Stimulated activated effector memory CD8-positive, alpha-beta T cell treated with anti-CD3 and anti-CD28 coated beads, Interleukin-12 subunit alpha, Interleukin-12 subunit beta, amount 100 ng/mL, for 72 hours (primary cell): Measurements from ENCODE around the gene ALOXE3.
"Not testable (repeated sequence)": the region's sequence is repeated elsewhere in the genome, so short reads cannot be mapped to it uniquely, and the experiment has no call there.

Experiments used
- ATAC-seq: fragments of 150-1000 bp; cut with Tn5 transposase; 2 replicates; pipeline ENCODE4 v1.10.0; 2021
- DNase-seq, 2 donors: peaks; one replicate each; pipeline ENCODE4 v3.0.0; 2021 to 2022; ENCODE audit warnings: low spot score in 2 of 2
- H3K27ac Mint-ChIP-seq: one replicate; pipeline ENCODE4 v1.8.0; 2022; ENCODE audit warnings: mild to moderate bottlenecking, mixed read lengths
- H3K36me3 Mint-ChIP-seq: one replicate; pipeline ENCODE4 v1.8.0; 2022; ENCODE audit warnings: mild to moderate bottlenecking, mixed read lengths
- H3K4me1 Mint-ChIP-seq: one replicate; pipeline ENCODE4 v1.8.0; 2022; ENCODE audit warnings: mixed read lengths
- H3K4me3 Mint-ChIP-seq: one replicate; pipeline ENCODE4 v1.8.0; 2022; ENCODE audit warnings: mild to moderate bottlenecking, mixed read lengths
- H3K9me3 Mint-ChIP-seq: one replicate; pipeline ENCODE4 v1.8.0; 2022; ENCODE audit warnings: mixed read lengths

Gene ALOXE3

DNA sequence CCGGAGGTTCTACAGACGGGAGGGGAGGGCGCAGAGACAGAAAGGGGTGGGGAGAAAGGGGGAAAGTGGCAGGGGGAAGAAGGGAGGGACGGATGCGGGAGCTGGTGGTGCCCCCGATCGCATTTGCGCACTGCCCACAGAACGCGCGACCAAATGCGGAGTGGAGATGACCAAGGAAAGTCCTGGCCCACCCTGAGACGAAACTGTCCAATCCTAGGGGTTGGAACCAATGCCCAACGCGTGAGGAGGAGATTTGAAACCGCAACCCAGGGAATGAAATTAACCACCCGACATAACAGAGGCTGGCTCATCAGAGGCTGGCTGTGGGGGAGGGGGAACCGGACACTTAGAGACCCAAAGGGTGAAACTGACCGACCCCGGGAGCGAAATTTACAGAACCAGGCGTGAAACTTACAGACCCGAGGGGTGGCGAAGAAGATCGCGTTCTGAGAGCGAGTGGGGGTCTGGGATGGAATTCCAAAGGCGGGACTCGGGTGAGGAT, 4.2 kb upstream of the ALOXE3 start:
- no peak for ATAC-seq

GRCh38 chr17:8121681-8122421, 3.5 kb upstream of the ALOXE3 start:
- Mint-ChIP-seq H3K36me3 (peaks cover 70% of the 10 kb centered on the region), H3K4me3 (peak overlapping the region; percentile 82), H3K9me3 (no peaks in the 10 kb centered on the region), H3K4me1 (peaks cover 86% of the 10 kb centered on the region), H3K27ac (no peak overlapping the region)
- ATAC-seq (peak; percentile 45), DNase-seq (peak; percentile 57 to 88)

More for the DNA sequence above, 4.2 kb upstream of the ALOXE3 start:
- H3K4me1 Mint-ChIP-seq = peaks cover 91% of the 10 kb centered on the region
- no peaks in the 10 kb centered on the region for H3K9me3 Mint-ChIP-seq
- peaks cover 71% of the 10 kb centered on the region for H3K36me3 Mint-ChIP-seq
- H3K27ac Mint-ChIP-seq = no peak overlapping the region
- peak overlapping the region; percentile 82 for H3K4me3 Mint-ChIP-seq
- DNase-seq = peak in 1 of 2 donors; percentile 66

DNA sequence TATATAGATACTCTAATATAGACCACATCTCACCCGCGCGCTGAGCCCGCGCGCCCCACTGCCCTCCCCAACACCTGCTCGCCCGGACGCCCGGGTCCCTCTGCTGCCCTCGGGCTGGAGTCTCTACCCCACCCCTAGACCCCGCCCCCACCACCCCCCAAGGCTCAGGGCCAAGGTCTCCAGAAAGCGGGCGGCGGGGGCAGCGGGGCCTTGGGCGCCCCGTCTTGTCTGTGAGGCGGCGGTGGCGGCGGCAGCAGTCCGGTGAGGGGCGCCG, 3.0 kb upstream of the ALOXE3 start:
- ATAC-seq = no peak
- Mint-ChIP-seq H3K36me3 (peaks cover 64% of the 10 kb centered on the region), H3K4me3 (peak overlapping the region; percentile 82), H3K9me3 (no peaks in the 10 kb centered on the region), H3K4me1 (peaks cover 81% of the 10 kb centered on the region), H3K27ac (peak overlapping the region; percentile 100)
- no peak for DNase-seq

- Mint-ChIP-seq H3K9me3 (no peaks in the 10 kb centered on the region), H3K27ac (peak overlapping the region; percentile 100), H3K36me3 (peaks cover 59% of the 10 kb centered on the region), H3K4me1 (peaks cover 75% of the 10 kb centered on the region), H3K4me3 (peak overlapping the region; percentile 82)
- DNase-seq (peak; percentile 66 to 93), ATAC-seq (peak; percentile 3)
Observed at GRCh38 chr17:8120520-8121406, 2.4 kb upstream of the ALOXE3 start.

DNA sequence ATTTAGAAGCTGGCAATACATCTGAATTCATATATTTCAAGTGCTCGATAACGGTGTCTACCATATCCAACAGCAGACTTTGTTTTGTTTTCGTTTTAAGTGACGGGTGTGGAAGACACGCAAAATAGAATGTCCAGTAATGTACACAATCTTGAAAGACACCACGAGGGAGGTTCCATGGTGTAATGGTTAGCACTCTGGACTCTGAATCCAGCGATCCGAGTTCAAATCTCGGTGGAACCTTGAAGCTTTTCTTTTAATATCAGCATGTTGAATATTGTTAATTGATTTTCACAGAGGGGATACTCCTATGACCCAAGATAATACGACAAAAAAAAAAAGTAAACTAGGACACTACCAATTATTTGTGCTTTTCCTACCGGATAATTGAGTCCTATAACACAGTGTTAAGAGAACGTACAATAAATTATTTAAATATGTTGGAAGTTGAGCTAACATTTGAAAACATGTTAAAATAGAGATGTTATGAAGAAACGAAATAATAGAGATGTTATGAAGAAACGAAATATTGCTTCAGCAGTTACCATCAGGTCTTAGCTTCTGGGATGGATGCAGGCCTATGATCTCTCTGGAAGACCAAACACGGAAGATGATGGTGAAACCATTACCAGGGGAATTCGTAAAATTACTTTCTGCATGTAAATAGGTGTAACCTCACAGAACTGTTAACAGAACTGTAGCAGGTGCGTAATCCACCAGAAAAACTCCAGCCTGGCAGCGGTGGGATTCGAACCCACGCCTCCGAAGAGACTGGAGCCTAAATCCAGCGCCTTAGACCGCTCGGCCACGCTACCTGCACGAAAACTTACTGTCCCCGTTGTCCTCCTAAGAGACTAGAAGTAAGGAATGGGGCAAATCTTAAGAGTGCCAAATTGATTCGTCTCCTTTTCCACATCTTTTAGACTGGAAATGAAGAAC, 1.5 kb upstream of the ALOXE3 start:
- peaks cover 66% of the 10 kb centered on the region for H3K4me1 Mint-ChIP-seq
- H3K36me3 Mint-ChIP-seq = peaks cover 50% of the 10 kb centered on the region
- H3K4me3 Mint-ChIP-seq = peak overlapping the region; percentile 82
- no peaks in the 10 kb centered on the region for H3K9me3 Mint-ChIP-seq
- peak; percentile 85 to 98 for DNase-seq
- H3K27ac Mint-ChIP-seq = peak overlapping the region; percentile 100
- ATAC-seq = peak; percentile 42

- DNase-seq (peak; percentile 81 to 93), ATAC-seq (peak; percentile 80)
- H3K9me3 Mint-ChIP-seq = no peaks in the 10 kb centered on the region
- peak overlapping the region; percentile 100 for H3K27ac Mint-ChIP-seq
- H3K4me1 Mint-ChIP-seq = peaks cover 57% of the 10 kb centered on the region
- peak overlapping the region; percentile 82 for H3K4me3 Mint-ChIP-seq
- peaks cover 41% of the 10 kb centered on the region for H3K36me3 Mint-ChIP-seq
Observed at GRCh38 chr17:8118769-8119580, 661 bp upstream of the ALOXE3 start.

- Mint-ChIP-seq H3K27ac (peak overlapping the region; percentile 100), H3K36me3 (peaks cover 37% of the 10 kb centered on the region), H3K4me3 (peak overlapping the region; percentile 82), H3K4me1 (peaks cover 42% of the 10 kb centered on the region), H3K9me3 (no peaks in the 10 kb centered on the region)
- no peak for ATAC-seq
- DNase-seq = no peak
Observed at GRCh38 chr17:8117367-8117979, 841 bp downstream of the ALOXE3 start.

DNA sequence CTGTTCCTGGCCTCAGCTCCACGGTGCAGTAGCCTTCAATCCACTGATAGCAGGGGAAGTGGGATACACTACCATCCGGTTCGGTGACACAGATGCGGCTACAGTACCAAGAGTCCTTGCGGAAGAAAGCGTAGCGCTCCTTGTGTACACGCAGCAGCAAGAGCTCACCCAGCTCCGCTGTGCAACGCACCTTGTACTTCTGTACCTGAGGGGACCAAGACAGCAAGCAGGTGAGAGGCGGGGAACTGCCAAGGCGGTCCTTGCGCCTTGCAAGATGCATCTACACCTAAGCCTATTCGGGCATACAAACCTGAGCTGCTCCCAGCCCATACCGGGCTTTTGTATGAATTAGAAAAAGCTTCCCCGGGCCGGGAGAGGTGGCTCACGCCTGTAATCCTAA, 1.5 kb downstream of the ALOXE3 start:
- DNase-seq (no peak), ATAC-seq (no peak)
- Mint-ChIP-seq H3K4me1 (peaks cover 39% of the 10 kb centered on the region), H3K36me3 (peaks cover 34% of the 10 kb centered on the region), H3K9me3 (no peaks in the 10 kb centered on the region), H3K4me3 (no peak overlapping the region), H3K27ac (no peak overlapping the region)

- DNase-seq (no peak), ATAC-seq (no peak)
- H3K27ac Mint-ChIP-seq = no peak overlapping the region
- peaks cover 9% of the 10 kb centered on the region for H3K4me1 Mint-ChIP-seq
- H3K4me3 Mint-ChIP-seq = no peak overlapping the region
- no peaks in the 10 kb centered on the region for H3K9me3 Mint-ChIP-seq
- no peaks in the 10 kb centered on the region for H3K36me3 Mint-ChIP-seq
Observed at GRCh38 chr17:8110907-8111306, 7.4 kb downstream of the ALOXE3 start.

GRCh38 chr17:8110456-8110804, 7.9 kb downstream of the ALOXE3 start:
- Mint-ChIP-seq H3K27ac (no peak overlapping the region), H3K4me1 (peaks cover 9% of the 10 kb centered on the region), H3K4me3 (peak overlapping the region; percentile 17), H3K36me3 (no peaks in the 10 kb centered on the region), H3K9me3 (no peaks in the 10 kb centered on the region)
- no peak for DNase-seq
- no peak for ATAC-seq

DNA sequence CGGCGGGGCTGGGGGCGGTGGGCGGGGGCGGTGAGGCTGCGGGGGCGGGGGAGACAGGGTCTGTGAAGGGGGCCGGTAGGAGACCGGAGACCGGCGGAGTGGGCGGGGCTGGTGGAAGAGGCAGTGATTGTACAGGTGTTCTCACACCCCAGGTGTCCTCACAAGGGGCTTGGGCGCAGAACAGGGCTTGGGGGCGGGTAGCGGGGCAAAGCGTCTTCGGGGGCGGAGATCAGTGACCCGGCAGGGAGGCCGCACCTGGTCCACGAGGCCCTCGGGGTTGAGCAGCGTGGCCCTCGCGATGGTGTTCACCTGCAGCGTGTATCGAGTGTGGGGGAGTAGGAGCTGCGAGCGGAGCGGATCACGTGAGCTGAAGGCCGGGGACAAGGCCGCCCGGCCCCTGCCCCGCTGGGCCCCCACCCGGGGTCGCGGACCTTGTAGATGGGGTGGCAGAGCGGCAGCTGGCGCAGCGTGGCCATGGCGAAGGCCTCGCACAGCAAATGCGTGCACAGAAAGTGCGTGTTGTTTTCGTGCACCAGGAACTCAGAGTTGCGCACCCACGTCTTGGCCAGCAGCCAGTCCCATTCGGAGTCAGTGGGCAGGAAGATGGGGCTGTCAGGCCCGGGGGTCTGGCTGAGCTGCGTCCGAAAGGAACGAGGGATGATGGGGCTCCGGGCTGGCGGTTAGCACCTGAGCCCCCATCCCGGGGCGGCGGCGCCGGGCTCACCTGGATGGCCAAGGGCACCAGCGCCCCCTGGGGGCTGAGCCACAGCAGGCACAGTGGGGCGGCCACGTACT, 8.5 kb downstream of the ALOXE3 start:
- Mint-ChIP-seq H3K4me3 (peak overlapping the region; percentile 17), H3K9me3 (no peaks in the 10 kb centered on the region), H3K4me1 (peaks cover 9% of the 10 kb centered on the region), H3K36me3 (no peaks in the 10 kb centered on the region), H3K27ac (no peak overlapping the region)
- peak; percentile 90 for ATAC-seq
- DNase-seq = peak; percentile 77 to 84

- DNase-seq = no peak
- H3K36me3 Mint-ChIP-seq = no peaks in the 10 kb centered on the region
- no peaks in the 10 kb centered on the region for H3K9me3 Mint-ChIP-seq
- ATAC-seq = no peak
- H3K4me3 Mint-ChIP-seq = peak overlapping the region; percentile 17
- H3K27ac Mint-ChIP-seq = no peak overlapping the region
- peaks cover 9% of the 10 kb centered on the region for H3K4me1 Mint-ChIP-seq
Observed at GRCh38 chr17:8108972-8109660, 9.2 kb downstream of the ALOXE3 start.

DNA sequence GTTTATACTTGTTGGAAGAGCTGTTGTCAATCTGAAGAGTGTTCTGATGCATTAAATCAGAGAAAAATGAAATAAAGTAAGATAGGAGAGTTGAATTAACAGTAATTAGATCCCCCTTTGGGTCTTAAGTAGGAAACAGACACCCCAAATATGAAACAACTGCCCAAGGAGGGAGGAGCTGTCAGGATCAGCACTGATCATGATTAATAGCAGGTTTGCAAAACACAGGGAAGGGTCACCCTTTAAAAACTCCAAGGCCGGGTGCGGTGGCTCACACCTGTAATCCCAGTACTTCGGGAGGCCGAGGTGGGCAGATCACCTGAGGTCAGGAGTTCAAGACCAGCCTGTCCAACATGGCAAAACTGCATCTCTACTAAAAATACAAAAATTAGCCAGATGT, 11.3 kb downstream of the ALOXE3 start:
- H3K4me3 Mint-ChIP-seq, H3K27ac Mint-ChIP-seq, H3K4me1 Mint-ChIP-seq, H3K36me3 Mint-ChIP-seq, ATAC-seq, DNase-seq, H3K9me3 Mint-ChIP-seq: not testable (repeated sequence)
